Motor neuron (in vitro differentiated cells): ENCODE results near the gene LRRIQ3. TPM values are rescaled to one million over a fixed set of nuclear protein-coding genes. Genes with fewer than 3 reads are reported as not detected.
A peak's percentile ranks its signal among the peaks of the same experiment; 100 is the strongest.

Experiments
- ATAC-seq, 8 experiments: fragments of 200-7000 bp; cut with Tn5 transposase; replicated peaks in 6 of 8; 2 replicates each; pipeline ENCODE4 v1.8.0; 2021; ENCODE audit warnings: mild to moderate bottlenecking in 8 of 8, moderate library complexity in 8 of 8
- H3K27ac ChIP-seq, 2 donors: fragments of 250-450 bp; sonication (Bioruptor Pico); 2 replicates each; pipeline ENCODE4 v1.9.0; 2021; ENCODE audit warnings: antibody characterized with exemption in 2 of 2, mild to moderate bottlenecking in 2 of 2, moderate library complexity in 1 of 2
- H3K4me1 ChIP-seq, 2 donors: fragments of 250-450 bp; sonication (Bioruptor Pico); replicated peaks in 1 of 2; 2 replicates each; pipeline ENCODE4 v1.6.1; 2021; ENCODE audit warnings: antibody characterized with exemption in 2 of 2, mild to moderate bottlenecking in 2 of 2, moderate library complexity in 1 of 2
- H3K4me3 ChIP-seq, 5 donors: fragments of 250-450 bp; sonication (Bioruptor Pico); 2 replicates each; pipeline ENCODE4 v1.9.0; 2021; ENCODE audit warnings: antibody characterized with exemption in 5 of 5, mild to moderate bottlenecking in 5 of 5, moderate library complexity in 4 of 5
- WGBS, 10 experiments: fragments of 450-650 bp; shearing (Covaris generic); methylation state at CpG; one replicate each; pipeline ENCODE4 v1.0.0; 2022; 5-methylcytosine and 5-hydroxymethylcytosine counted together
- in situ Hi-C, 9 experiments: fragments of 400-800 bp; cut with MboI; loops; one replicate each; pipeline ENCODE4 v1.15.0; 2021; ENCODE audit warnings: low sequenced_read_pairs in 9 of 9, low pct_unique_long_range_greater_than_20kb in 2 of 9; ENCODE audit not compliant: unreplicated experiment in 9 of 9
- total RNA-seq, 8 experiments: library from RNA; unstranded; fragments of 300-600 nt; gene quantifications; 2 replicates each; pipeline versions ENCODE4 v1.2.3 to v1.2.4, GENCODE V29; 2022

The LRRIQ3 gene
- total RNA-seq, 8 experiments from 2014 or later, result 0.04 to 1.8 (median 0.51) TPM

GRCh38 chr1:74053407-74053806 lies 144.6 kb downstream of the LRRIQ3 start:
- ATAC-seq, result no peak
- Histone ChIP-seq H3K4me3 (no peak overlapping the region), H3K27ac (no peak overlapping the region), H3K4me1 (no peaks in the 10 kb centered on the region)
- 0 to 89% (median 34%) methylated on average over 1 of the region's 1 CpG for WGBS, 10 experiments
- in situ Hi-C loops, result no loop called here

DNA sequence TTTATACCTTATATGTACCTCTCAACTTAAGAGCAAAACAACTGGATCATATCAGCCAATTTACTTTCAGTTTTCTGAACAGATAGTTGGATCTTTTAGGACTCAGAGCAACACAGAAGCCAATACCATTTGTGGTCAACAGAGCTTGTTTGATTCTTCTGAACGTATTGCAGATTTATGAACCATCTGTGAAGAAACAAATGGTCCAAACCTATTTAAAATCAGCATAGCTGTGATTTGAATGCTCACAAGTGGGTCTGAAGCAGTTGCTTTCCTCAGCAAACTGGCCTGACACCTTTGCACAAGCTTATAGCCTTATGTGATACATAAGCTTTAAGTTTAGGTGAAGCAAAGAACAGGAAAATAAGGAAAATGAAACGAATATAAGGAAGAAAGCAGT lies 147.6 kb downstream of the LRRIQ3 start:
- in situ Hi-C loops, result no loop called here
- no peak for ATAC-seq
- WGBS, 10 experiments, result 0 to 88% (median 63%) methylated on average over 1 to 2 of the region's 2 CpGs; no CpG with 5 or more reads in 1 of the 10 experiments
- H3K27ac ChIP-seq, result no peak overlapping the region
- H3K4me3 ChIP-seq, result no peak overlapping the region
- H3K4me1 ChIP-seq, result no peaks in the 10 kb centered on the region

DNA sequence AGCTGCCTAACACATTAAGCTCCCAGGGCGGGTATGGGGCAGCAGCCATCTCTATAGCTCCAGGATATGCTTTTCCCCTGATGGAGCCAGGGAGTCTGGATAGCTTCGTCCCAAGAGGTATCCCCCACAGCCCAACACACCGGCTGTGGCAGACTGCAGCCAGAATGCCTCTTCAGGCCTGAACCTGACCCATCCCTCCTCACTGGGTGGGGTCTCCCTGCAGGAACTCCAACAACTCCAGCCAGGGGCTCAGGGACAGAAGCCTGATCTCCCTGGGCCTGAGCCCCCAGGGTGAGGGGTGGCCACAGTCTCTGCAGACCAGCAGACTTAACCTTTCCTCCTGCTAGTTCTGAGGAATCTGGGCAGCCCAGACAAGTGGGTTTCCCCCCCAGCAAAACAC lies 159.9 kb downstream of the LRRIQ3 start:
- H3K4me1 ChIP-seq, result no peaks in the 10 kb centered on the region
- WGBS, 10 experiments, result 67 to 100% methylated on average over 1 to 2 of the region's 3 CpGs; no CpG with 5 or more reads in 8 of the 10 experiments
- in situ Hi-C loops, result no loop called here
- no peak for ATAC-seq
- no peak overlapping the region for H3K27ac ChIP-seq
- no peak overlapping the region for H3K4me3 ChIP-seq

DNA sequence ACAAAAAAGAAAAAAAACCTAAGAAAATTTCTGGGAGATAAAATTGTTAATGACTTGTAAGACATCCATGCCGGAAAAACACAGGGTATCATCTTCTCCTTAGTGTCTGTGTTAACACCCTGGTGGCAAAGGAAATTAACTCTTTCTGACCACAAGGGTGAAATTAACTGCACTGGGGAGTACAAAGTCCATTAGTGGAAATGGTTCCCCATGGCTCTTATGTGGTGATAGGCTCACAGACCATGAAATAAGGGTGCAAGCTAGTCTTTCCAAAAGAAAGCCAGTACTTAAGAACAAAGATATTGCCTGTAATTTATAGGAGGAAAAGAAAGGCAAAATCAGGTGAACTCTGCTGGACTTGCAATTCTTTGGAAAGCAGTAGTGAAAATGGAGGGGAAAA lies 185.4 kb downstream of the LRRIQ3 start:
- Histone ChIP-seq H3K27ac (no peak overlapping the region), H3K4me1 (no peaks in the 10 kb centered on the region), H3K4me3 (no peak overlapping the region)
- ATAC-seq, result no peak
- in situ Hi-C loops, result no loop called here
- WGBS, 10 experiments, result 0 to 56% (median 28%) methylated on average over 1 of the region's 1 CpG; no CpG with 5 or more reads in 2 of the 10 experiments

DNA sequence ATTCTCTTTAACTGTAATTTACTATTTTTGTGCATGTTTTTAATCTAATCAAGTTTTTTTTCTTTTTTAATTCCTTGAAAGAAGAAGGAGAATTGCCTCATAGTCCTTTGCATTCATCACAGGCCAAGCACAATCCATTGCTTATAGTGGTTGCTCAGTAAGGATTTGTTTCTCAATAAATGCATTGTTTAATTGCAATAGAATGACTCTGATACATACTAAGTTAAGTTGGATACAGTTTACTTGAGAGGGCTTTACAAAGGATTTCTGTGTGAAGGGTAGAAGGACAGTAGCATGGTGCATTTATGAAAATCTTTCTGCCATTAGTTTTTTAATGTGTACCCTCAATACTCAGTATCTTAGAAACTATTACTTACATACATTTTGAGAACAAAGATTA lies 186.2 kb downstream of the LRRIQ3 start:
- no peak for ATAC-seq
- in situ Hi-C loops, result no loop called here
- Histone ChIP-seq H3K4me3 (no peak overlapping the region), H3K27ac (no peak overlapping the region), H3K4me1 (no peaks in the 10 kb centered on the region)

- Histone ChIP-seq H3K27ac (no peak overlapping the region), H3K4me1 (no peaks in the 10 kb centered on the region), H3K4me3 (no peak overlapping the region)
- WGBS, 10 experiments, result 57 to 100% (median 94%) methylated on average over 1 to 7 of the region's 7 CpGs; no CpG with 5 or more reads in 2 of the 10 experiments
- in situ Hi-C loops, result no loop called here
- ATAC-seq, result no peak
These were observed 187.8 kb downstream of the LRRIQ3 start for GRCh38 chr1:74010206-74010605.

GRCh38 chr1:74005533-74005932 lies 192.4 kb downstream of the LRRIQ3 start:
- no peak overlapping the region for H3K27ac ChIP-seq
- H3K4me1 ChIP-seq, result no peaks in the 10 kb centered on the region
- WGBS, 10 experiments, result 8 to 100% (median 84%) methylated on average over 2 to 4 of the region's 4 CpGs
- no peak overlapping the region for H3K4me3 ChIP-seq
- ATAC-seq, result no peak
- in situ Hi-C loops, result no loop called here

- no peak for ATAC-seq
- in situ Hi-C loops, result no loop called here
- Histone ChIP-seq H3K27ac (no peak overlapping the region), H3K4me3 (no peak overlapping the region), H3K4me1 (no peaks in the 10 kb centered on the region)
These were observed 194.2 kb downstream of the LRRIQ3 start for GRCh38 chr1:74003806-74004205.

DNA sequence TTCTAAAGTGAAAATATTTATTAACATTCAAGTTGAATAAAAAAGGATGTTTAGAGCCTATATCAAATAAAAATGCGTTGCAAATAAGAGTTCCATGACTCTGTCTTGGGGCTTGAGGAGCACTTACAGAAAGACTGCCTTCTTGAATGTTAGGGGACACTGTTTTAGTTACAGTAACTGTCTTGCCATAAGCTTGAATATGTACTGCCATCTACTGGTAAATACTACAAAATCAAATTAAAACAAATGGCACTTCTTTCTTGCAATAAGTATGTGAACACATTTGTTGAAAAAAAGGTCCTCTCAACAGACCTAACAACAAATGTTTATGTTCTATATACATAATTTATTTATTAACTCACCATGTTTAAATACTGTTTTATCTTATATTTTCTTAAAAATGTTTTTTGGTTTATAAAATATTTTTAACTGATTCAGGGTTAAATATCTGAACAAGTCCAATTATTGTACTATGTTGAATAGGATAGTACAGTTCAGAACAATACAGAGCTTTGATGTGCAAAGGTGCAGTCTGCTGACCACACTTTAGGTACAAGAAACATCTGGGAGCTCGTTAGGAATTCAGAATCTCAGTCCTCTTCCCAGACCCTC lies 199.5 kb downstream of the LRRIQ3 start:
- in situ Hi-C loops, result loop anchor here in 1 of 9 experiments (25.0 kb wide), 1 partner anchor 689 kb away; no protein-coding TSS in a partner anchor
- no peak overlapping the region for H3K4me3 ChIP-seq
- no peak overlapping the region for H3K27ac ChIP-seq
- WGBS, 10 experiments, result 0 to 25% (median 6%) methylated on average over 1 to 2 of the region's 2 CpGs
- peak in 7 of 8 experiments; percentile 21 to 74 (median 65) for ATAC-seq
- no peaks in the 10 kb centered on the region for H3K4me1 ChIP-seq

DNA sequence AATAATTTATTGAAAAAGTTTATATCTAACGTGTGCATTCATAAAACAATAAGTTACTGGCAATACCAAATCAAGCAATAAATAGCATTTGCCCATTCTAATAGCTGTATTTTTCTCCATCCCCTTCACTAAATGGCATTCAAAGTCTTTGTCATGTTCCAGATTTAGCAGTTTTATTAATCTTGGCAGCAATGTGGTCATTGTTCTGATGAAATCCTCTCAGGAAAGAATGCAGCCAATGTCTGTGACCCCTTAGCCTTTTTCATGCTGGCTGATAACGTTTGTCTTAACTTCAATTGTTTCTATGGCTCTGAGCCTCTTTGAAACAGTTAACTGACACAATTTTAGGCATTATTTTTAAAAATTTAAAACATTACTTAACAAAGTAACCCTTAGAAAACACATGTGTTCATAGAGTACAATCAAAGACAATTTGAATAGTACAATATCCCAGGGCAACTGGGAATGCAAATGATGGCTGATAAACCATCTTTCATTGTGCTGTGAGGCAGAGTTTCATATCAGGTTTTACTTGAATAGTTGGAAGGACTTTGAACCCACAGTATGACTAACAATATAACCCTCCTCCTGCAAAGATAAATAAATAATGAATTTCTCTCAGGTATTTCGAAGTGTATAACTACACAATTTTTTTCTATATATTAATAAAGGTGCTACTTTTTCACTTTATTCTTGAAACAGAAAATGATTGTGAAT lies 217.5 kb downstream of the LRRIQ3 start:
- peak in 5 of 8 experiments; percentile 32 to 79 (median 70) for ATAC-seq
- H3K27ac ChIP-seq, result no peak overlapping the region
- WGBS, 10 experiments, result 0 to 100% (median 56%) methylated on average over 1 to 3 of the region's 3 CpGs
- peaks cover 0 to 19% of the 10 kb centered on the region in 2 donors for H3K4me1 ChIP-seq
- in situ Hi-C loops, result loop anchor here in 1 of 9 experiments (25.0 kb wide), 1 partner anchor 707 kb away; no protein-coding TSS in a partner anchor
- H3K4me3 ChIP-seq, result no peak overlapping the region

- in situ Hi-C loops, result loop anchor here in 1 of 9 experiments (25.0 kb wide), 1 partner anchor 708 kb away; no protein-coding TSS in a partner anchor
- 11 to 100% (median 79%) methylated on average over 1 to 2 of the region's 2 CpGs for WGBS, 10 experiments
- no peak overlapping the region for H3K27ac ChIP-seq
- peak in 5 of 8 experiments; percentile 65 to 83 (median 81) for ATAC-seq
- peaks cover 0 to 19% of the 10 kb centered on the region in 2 donors for H3K4me1 ChIP-seq
- no peak overlapping the region for H3K4me3 ChIP-seq
These were observed 218.3 kb downstream of the LRRIQ3 start for GRCh38 chr1:73979684-73980083.

DNA sequence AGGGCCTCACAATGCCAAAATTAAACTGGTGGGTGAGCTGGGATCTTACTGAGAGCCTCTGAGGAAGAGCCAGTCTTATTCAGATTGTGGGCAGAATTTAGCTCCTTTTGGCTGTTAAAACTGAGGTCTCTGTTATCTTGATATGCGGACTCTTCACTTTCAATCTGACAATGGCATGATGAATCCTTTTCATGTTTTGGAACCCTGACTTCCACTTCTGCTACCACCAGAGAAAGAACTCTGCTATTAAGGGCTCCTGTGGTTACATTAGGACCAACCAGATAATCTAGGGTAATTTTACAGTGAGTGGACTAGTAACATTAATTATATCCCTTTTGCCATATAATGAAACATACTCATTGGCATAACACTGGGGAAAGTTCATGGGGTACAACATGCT lies 219.0 kb downstream of the LRRIQ3 start:
- in situ Hi-C loops, result loop anchor here in 1 of 9 experiments (25.0 kb wide), 1 partner anchor 708 kb away; no protein-coding TSS in a partner anchor
- Histone ChIP-seq H3K27ac (no peak overlapping the region), H3K4me1 (peaks cover 0 to 19% of the 10 kb centered on the region in 2 donors), H3K4me3 (no peak overlapping the region)
- WGBS, 10 experiments, result 11 to 100% (median 100%) methylated on average over 1 of the region's 1 CpG; no CpG with 5 or more reads in 2 of the 10 experiments
- ATAC-seq, result no peak
